ENCODE data around the gene PGS1. TPM values are rescaled to one million over a fixed set of nuclear protein-coding genes. Genes with fewer than 3 reads are reported as not detected.
"Not testable (repeated sequence)": the region's sequence is repeated elsewhere in the genome, so short reads cannot be mapped to it uniquely, and the experiment has no call there.

The PGS1 gene
- total RNA-seq, 1 donor from 2014 or later, result 25.8 TPM

GRCh38 chr17:78460951-78461798 lies 82.7 kb downstream of the PGS1 start:
- FAIRE-seq (no peak), DNase-seq (ENCODE audit: low read depth) (no peak)
- H3K36me3 ChIP-seq (ENCODE audit: control insufficient read depth, insufficient read depth, low read length), result no peaks in the 10 kb centered on the region
- TF ChIP-seq, protein P1, sequence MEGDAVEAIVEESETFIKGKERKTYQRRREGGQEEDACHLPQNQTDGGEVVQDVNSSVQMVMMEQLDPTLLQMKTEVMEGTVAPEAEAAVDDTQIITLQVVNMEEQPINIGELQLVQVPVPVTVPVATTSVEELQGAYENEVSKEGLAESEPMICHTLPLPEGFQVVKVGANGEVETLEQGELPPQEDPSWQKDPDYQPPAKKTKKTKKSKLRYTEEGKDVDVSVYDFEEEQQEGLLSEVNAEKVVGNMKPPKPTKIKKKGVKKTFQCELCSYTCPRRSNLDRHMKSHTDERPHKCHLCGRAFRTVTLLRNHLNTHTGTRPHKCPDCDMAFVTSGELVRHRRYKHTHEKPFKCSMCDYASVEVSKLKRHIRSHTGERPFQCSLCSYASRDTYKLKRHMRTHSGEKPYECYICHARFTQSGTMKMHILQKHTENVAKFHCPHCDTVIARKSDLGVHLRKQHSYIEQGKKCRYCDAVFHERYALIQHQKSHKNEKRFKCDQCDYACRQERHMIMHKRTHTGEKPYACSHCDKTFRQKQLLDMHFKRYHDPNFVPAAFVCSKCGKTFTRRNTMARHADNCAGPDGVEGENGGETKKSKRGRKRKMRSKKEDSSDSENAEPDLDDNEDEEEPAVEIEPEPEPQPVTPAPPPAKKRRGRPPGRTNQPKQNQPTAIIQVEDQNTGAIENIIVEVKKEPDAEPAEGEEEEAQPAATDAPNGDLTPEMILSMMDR (IDR thresholded peaks at IDR 0.05; ENCODE audit: insufficient read depth, low read length, severe bottlenecking), result no peak
- H3K27me3 ChIP-seq (ENCODE audit: control insufficient read depth, insufficient read depth, low read length), result no peaks in the 10 kb centered on the region
- no peak overlapping the region for H3K4me3 ChIP-seq (ENCODE audit: low read depth, low read length)

GRCh38 chr17:78461799-78462053 lies 83.3 kb downstream of the PGS1 start:
- DNase-seq (ENCODE audit: low read depth) (no peak), FAIRE-seq (no peak)
- TF ChIP-seq, protein P1 (IDR thresholded peaks at IDR 0.05; ENCODE audit: insufficient read depth, low read length, severe bottlenecking), result no peak
- Histone ChIP-seq H3K36me3 (ENCODE audit: control insufficient read depth, insufficient read depth, low read length) (no peaks in the 10 kb centered on the region), H3K27me3 (ENCODE audit: control insufficient read depth, insufficient read depth, low read length) (no peaks in the 10 kb centered on the region), H3K4me3 (ENCODE audit: low read depth, low read length) (no peak overlapping the region)

DNA sequence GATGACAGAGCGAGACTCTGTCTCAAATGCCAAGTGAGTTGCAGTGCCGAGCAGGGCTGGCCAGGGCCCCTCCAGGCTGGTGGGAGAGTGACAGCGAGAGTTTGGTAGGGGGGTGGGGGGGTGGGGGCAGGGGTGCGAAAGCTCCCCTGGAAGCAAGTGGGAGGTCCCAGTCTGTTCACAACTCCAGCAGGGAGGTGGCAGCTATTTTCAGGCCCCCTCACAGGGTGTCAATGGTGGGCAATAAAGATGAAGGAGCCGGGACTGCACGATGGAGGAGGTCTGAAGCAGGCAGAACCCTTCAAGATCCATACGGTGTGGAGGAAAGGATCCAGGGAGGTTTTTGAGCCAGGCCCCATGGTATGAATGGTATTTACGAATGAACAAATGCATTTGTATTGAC lies 83.7 kb downstream of the PGS1 start:
- Histone ChIP-seq H3K27me3 (ENCODE audit: control insufficient read depth, insufficient read depth, low read length) (no peaks in the 10 kb centered on the region), H3K4me3 (ENCODE audit: low read depth, low read length) (no peak overlapping the region), H3K36me3 (ENCODE audit: control insufficient read depth, insufficient read depth, low read length) (no peaks in the 10 kb centered on the region)
- TF ChIP-seq, protein P1 (IDR thresholded peaks at IDR 0.05; ENCODE audit: insufficient read depth, low read length, severe bottlenecking), result no peak
- DNase-seq (ENCODE audit: low read depth) (no peak), FAIRE-seq (no peak)

- not testable (repeated sequence) for H3K27me3 ChIP-seq (ENCODE audit: control insufficient read depth, insufficient read depth, low read length); H3K4me3 ChIP-seq (ENCODE audit: low read depth, low read length); H3K36me3 ChIP-seq (ENCODE audit: control insufficient read depth, insufficient read depth, low read length); DNase-seq (ENCODE audit: low read depth); FAIRE-seq
These were observed 87.8 kb downstream of the PGS1 start for GRCh38 chr17:78466109-78466785.

DNA sequence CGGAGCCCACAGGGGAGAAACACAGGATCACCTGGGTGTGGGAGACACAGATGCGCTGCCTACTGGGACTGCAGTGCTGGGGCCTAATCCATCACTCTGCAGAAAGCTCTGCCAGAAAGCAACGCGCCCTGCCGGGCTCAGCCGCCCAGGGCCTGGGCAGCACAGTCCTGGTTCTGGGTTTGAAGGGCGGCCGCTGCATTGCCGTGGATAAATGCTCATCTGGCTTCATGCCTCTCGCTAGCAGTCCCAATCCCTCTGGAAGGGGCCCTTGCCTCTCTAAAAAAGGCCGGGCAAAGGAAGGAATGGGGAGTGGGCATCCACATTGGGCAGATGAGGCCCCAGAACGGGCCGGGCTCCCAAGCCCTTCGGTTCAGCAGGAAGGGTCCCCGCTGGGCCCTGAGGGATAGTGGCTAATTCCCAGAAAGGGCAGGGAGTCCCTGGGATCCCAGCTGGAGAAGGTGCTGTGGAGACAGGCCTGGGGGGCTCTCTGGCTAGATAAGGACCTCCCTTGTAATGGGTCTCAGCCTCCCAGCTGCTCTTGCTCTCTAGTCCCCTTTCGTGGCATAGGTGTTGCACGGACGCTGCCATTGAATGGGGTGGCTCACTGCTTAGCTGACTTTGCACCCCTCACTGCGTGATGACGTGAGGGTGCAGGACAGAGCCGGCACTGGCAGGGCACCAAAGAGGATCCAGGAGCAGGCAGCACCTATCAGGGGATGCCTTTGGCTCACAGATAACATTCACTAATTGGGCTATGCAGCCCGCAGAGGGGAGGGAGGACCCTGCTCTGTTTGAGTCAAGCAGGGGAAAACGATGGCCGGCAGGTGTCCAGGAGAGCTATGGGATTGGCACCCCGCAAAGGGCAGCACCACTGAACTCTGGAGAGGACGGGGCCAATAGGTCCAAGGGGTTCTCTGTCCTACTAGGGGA lies 88.6 kb downstream of the PGS1 start:
- TF ChIP-seq, protein P1 (IDR thresholded peaks at IDR 0.05; ENCODE audit: insufficient read depth, low read length, severe bottlenecking), result no peak
- DNase-seq (ENCODE audit: low read depth) (no peak), FAIRE-seq (no peak)
- no peak overlapping the region for H3K4me3 ChIP-seq (ENCODE audit: low read depth, low read length)
- no peaks in the 10 kb centered on the region for H3K27me3 ChIP-seq (ENCODE audit: control insufficient read depth, insufficient read depth, low read length)
- no peaks in the 10 kb centered on the region for H3K36me3 ChIP-seq (ENCODE audit: control insufficient read depth, insufficient read depth, low read length)

- DNase-seq (ENCODE audit: low read depth) (no peak), FAIRE-seq (no peak)
- H3K4me3 ChIP-seq (ENCODE audit: low read depth, low read length), result no peak overlapping the region
- TF ChIP-seq, protein P1 (IDR thresholded peaks at IDR 0.05; ENCODE audit: insufficient read depth, low read length, severe bottlenecking), result no peak
- no peaks in the 10 kb centered on the region for H3K36me3 ChIP-seq (ENCODE audit: control insufficient read depth, insufficient read depth, low read length)
- H3K27me3 ChIP-seq (ENCODE audit: control insufficient read depth, insufficient read depth, low read length), result no peaks in the 10 kb centered on the region
These were observed 89.9 kb downstream of the PGS1 start for GRCh38 chr17:78468366-78468765.
